ENCODE measurements around the gene TMEM270.
"Not testable (repeated sequence)": the region's sequence is repeated elsewhere in the genome, so short reads cannot be mapped to it uniquely, and the experiment has no call there.

Gene TMEM270

GRCh38 chr7:73860859-73861258 is at the start of gene TMEM270:
TSS of gene TMEM270 (plus strand) at chr7:73861159. CDS start at chr7:73861195, 36 bp downstream.
- DNase-seq = no peak

- DNase-seq = peak; percentile 36
Observed at GRCh38 chr7:73811760-73812168, 49.2 kb upstream of the TMEM270 start.

- DNase-seq = no peak
Observed at GRCh38 chr7:73812996-73813395, 48.0 kb upstream of the TMEM270 start.

GRCh38 chr7:73815436-73815835 is 45.5 kb upstream of the TMEM270 start:
- no peak for DNase-seq

- DNase-seq = no peak
Observed at GRCh38 chr7:73817121-73817520, 43.8 kb upstream of the TMEM270 start.

DNA sequence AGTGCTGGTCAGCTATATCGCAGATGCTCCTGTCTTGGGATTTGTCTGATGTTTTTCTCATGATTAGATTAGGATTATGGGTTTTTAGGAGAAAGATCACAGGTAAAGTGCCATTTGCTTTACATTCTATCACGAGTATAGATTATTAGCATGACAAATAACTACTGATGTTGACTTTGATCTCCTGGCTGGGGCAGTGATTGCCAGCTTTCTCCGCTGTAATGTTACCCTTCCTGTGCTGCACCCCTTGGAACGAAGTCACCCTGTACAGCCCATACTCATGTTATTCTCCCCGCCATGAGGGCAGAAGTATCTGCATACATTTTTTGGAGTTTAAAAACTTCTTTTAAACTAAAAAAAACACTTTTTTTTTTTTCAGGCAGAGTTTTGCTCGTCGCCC is 40.9 kb upstream of the TMEM270 start:
- no peak for DNase-seq

DNA sequence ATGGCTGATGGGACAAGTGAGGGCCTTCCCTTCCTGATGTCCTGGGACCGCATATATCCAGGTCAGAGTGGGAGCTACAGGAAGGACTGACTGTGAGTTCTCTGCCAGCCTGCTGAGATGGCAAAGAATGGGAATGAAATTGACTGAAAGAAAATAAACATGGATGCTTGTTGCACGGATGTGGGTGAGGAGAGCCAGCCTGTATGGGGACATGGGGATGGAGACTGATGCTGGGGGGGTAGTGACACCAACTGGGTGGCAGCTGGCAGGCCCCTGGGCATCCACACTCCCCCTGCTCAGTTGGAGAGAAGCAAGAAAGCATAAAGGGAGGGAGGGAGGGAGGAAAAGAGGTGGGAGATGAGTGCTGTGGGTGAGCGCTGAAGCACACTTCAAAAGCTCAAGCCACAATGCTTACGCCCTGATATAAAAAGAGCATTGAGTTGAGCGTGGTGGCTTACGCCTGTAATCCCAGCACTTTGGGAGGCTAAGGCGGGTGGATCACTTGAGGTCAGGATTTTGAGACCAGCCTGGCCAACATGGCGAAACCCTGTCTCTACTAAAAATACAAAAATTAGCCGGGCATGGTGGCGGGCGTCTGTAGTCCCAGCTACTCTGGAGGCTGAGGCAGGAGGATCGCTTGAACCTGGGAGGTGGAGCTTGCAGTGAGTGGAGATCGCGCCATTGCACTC is 39.2 kb upstream of the TMEM270 start:
- DNase-seq = not testable (repeated sequence)

- DNase-seq = no peak
Observed at GRCh38 chr7:73822319-73823173, 38.4 kb upstream of the TMEM270 start.

DNA sequence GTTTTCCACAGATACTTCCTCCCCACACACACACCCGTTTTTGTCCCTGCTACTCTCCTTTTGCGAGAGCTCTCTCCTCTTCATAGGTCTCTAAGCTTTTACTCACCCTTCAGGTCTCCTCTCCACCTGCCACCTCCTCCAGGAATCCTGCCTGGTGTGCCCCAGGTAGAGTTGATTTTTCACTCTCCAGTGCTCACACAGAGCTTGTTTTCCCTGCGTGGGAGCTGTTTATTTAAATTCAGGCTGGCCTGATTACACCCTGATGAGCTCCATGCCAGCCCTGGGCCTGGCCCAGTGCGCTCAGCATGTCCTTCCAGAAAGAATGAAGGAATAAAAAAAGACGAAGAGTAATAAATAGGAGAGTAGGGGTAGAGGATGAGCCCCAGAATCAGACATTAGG is 37.7 kb upstream of the TMEM270 start:
- no peak for DNase-seq

DNA sequence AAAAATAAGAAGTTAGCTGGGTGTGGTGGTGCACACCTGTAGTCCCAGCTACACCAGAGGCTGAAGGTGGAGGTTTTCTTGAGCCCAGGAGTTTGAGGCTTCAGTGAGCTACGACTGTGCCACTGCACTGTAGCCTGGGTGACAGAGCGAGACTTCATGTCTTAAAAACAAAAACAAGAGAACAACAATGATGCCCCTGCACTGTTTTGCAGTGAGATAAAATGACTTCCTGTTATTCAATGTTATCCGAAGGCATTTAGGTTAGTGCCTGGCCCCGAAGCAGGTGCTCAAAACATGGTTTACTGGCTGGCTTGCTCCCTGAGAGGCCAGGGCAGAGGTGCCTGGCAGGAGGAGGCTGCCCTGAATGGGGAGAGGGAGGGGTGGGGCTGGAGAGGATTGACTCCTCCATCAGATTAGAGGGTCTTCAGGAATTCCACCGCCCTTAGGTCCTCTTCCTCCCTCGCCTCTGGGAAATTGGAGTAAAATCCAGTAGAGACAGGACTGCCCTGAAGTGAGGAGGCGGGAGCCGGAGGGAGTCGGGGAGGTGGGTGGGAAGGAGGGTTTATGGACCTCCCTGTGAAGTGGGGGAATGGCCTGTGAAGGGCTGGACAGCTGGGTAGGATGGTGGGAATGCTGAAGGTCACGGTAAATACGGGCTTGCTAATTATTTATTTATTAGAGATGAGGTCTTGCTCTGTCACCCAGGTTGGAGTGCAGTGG is 36.9 kb upstream of the TMEM270 start:
- DNase-seq = no peak

DNA sequence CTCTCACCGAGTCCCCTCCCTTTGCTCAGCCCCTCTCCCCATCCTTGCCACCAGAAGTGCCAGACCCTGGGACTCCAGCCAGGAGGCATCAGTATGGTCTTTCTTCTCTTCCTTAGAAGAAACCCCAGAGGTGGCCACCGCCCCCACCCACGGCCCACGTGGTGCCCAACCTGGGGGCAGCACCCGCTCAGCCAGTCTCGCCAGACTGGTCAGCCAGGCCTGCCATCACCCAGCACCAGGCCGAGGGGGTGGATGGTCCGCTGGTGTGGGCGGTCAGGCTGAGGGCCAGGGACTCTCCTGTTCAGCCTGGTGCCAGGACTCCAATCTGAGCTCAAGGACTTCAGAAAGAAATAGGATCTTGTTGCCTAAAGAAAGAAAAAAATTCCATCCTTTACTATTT is 36.0 kb upstream of the TMEM270 start:
- no peak for DNase-seq

GRCh38 chr7:73827567-73828106 is 33.3 kb upstream of the TMEM270 start:
- DNase-seq = peak; percentile 96

DNA sequence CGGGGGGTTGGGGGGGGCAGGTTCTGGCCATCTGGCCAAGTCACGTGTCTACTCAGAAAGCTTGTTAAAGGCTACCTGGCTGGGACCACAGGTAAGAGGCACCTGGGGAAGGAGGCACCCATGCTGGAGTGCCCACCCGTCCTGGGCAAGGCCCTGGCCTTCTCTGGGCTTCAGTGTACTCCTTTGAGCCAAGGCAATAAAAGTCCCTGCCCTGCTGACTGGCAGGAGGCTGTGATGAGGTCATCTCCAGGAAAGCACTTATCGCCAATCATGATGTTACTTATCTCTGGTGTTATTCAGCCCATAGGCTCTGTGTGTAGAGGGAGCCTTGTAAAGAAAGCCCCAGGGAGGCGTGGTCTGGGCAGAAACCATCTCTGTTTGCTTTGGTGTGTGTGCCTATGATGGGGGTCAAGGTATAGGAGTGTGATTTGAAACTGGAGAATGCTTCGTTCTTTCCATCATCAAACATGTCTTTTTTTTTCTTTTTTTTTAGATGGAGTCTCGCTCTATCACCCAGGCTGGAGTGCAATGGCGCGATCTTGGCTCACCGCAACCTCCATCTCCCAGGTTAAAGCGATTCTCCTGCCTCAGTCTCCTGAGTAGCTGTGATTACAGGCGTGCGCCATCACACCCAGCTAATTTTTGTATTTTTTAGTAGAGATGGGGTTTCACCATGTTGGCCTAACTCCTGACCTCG is 32.7 kb upstream of the TMEM270 start:
- peak; percentile 96 for DNase-seq

DNA sequence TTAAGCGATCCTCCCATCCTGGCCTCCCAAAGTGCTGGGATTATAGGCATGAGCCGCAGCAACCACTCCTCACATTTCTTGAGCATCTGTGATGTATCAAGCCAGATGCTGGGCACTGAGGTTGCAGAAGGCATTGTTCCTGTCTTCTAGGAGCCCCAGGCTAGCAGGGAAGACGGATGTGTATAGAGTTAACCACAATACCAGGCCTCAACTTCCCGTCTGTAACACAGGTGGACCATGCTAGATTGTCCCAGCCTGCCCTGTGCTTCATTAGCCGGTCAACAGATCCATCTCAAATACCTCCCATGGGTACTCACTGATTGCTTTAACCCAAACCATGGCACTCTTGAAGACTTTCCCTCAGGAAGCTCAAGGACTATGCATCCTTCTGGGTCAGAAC is 32.0 kb upstream of the TMEM270 start:
- no peak for DNase-seq

GRCh38 chr7:73829505-73829904 is 31.5 kb upstream of the TMEM270 start:
- no peak for DNase-seq

DNA sequence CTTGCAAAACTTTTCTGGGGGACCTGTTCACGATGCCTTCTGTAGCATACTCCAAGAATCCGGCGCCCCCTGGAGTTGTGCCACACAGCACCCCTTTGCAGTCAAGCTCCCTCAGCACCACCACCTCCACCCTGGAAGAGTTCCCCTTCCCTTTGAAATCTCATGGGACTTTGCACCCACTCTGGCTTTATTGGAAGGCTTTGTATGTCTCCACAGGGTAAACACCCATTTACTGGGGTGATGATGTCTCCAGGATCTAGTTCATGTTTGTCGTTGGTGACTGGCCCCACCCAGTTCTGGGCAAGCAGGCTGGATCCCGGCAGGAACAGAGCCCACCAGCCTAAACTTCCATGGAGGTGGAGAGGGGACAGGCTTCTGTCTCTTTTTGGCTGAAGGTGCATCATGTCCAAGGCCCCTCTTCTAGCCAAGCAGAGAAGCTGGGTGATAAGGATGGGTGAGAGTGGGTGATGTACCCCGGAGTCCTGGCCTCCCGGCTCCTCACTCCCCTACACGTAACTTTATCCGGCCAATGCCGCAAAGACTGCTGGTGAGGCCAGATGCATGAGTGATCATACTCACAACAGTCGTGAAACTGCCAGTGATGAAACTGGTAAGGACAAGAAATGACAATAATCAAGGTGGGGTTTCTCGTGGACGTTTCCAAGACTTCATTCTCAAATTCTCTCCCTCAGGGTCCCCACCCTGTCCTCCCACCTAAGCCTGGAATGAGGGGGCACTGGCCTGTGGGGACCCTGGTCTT is 30.9 kb upstream of the TMEM270 start:
- no peak for DNase-seq

GRCh38 chr7:73830681-73831583 is 30.0 kb upstream of the TMEM270 start, which contains the start of gene CLDN4:
TSS of gene CLDN4 (plus strand) at chr7:73830996. CDS start at chr7:73831202, 206 bp downstream.
- no peak for DNase-seq

- DNase-seq = no peak
Observed at GRCh38 chr7:73831584-73831833, 29.4 kb upstream of the TMEM270 start.

DNA sequence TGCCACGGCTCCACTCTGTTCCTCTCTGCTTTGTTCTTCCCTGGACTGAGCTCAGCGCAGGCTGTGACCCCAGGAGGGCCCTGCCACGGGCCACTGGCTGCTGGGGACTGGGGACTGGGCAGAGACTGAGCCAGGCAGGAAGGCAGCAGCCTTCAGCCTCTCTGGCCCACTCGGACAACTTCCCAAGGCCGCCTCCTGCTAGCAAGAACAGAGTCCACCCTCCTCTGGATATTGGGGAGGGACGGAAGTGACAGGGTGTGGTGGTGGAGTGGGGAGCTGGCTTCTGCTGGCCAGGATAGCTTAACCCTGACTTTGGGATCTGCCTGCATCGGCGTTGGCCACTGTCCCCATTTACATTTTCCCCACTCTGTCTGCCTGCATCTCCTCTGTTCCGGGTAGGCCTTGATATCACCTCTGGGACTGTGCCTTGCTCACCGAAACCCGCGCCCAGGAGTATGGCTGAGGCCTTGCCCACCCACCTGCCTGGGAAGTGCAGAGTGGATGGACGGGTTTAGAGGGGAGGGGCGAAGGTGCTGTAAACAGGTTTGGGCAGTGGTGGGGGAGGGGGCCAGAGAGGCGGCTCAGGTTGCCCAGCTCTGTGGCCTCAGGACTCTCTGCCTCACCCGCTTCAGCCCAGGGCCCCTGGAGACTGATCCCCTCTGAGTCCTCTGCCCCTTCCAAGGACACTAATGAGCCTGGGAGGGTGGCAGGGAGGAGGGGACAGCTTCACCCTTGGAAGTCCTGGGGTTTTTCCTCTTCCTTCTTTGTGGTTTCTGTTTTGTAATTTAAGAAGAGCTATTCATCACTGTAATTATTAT is 28.9 kb upstream of the TMEM270 start:
- DNase-seq = peak; percentile 89

- DNase-seq = no peak
Observed at GRCh38 chr7:73832806-73833205, 28.2 kb upstream of the TMEM270 start.
